BJ (cell line): ENCODE results near the gene RBM47. TPM values are rescaled to one million over a fixed set of nuclear protein-coding genes. Genes with fewer than 3 reads are reported as not detected.

Experiments used
- CTCF ChIA-PET: fragments of 350-600 bp; formaldehyde crosslinking; extraction: SDS; loops from one replicate; lab custom pipeline; 2021; ENCODE audit warnings: antibody characterized with exemption, inconsistent platforms; lab: Yijun Ruan, JAX
- POLR2A ChIA-PET: fragments of 300-600 bp; sonication (Branson Sonifier 250); formaldehyde crosslinking; extraction: SDS; loops from one replicate; lab custom pipeline; 2021; ENCODE audit warnings: antibody characterized with exemption; lab: Charles Lee
- DNase-seq: peaks from one replicate; pipeline ENCODE4 v3.0.0-alpha.2; 2011; ENCODE audit warnings: low read depth
- H3K27me3 ChIP-seq: 2 replicates; pipeline ENCODE4 v1.6.0; 2011; ENCODE audit warnings: low read length; ENCODE audit not compliant: control insufficient read depth, insufficient read depth
- H3K36me3 ChIP-seq: 2 replicates; pipeline ENCODE4 v1.5.1; 2011; ENCODE audit warnings: low read length; ENCODE audit not compliant: control insufficient read depth, insufficient read depth
- H3K4me3 ChIP-seq: 2 replicates; pipeline ENCODE4 v1.5.1; 2011; ENCODE audit warnings: low read depth, mild to moderate bottlenecking, control low read depth, low read length
- CTCF ChIP-seq: IDR thresholded peaks from 2 replicates; pipeline ENCODE4 v1.5.1; 2011; ENCODE audit warnings: low read depth, mild to moderate bottlenecking, control low read depth, inconsistent platforms, low read length, moderate library complexity; ENCODE audit not compliant: insufficient read depth
- polyA plus RNA-seq: library from polyadenylated mRNA; depleted of rRNA; stranded (reverse); fragments of >200 nt; gene quantifications from 2 replicates; pipeline ENCODE4 v1.2.3, GENCODE V29; 2011

RBM47 gene
- polyA plus RNA-seq, 1 experiment: 0.52 TPM

GRCh38 chr4:40594261-40595178 is 35.1 kb downstream of the RBM47 start:
- no peak overlapping the region for H3K4me3 ChIP-seq
- DNase-seq: no peak
- no peaks in the 10 kb centered on the region for H3K36me3 ChIP-seq
- TF ChIP-seq CTCF: no peak
- no peaks in the 10 kb centered on the region for H3K27me3 ChIP-seq
- ChIA-PET POLR2A (no interaction called here), CTCF (interaction anchor here (0.6 to 1.1 kb wide), 4 partner anchors 18 to 1030 kb away, joined by 3 to 6 read pairs (median 3); no protein-coding TSS in a partner anchor)

- H3K4me3 ChIP-seq: no peak overlapping the region
- no peaks in the 10 kb centered on the region for H3K27me3 ChIP-seq
- TF ChIP-seq CTCF: no peak
- DNase-seq: no peak
- no peaks in the 10 kb centered on the region for H3K36me3 ChIP-seq
- ChIA-PET POLR2A (no interaction called here), CTCF (no interaction called here)
Observed at GRCh38 chr4:40592034-40592433, 37.6 kb downstream of the RBM47 start.

- CTCF ChIA-PET: no interaction called here
- DNase-seq: peak; percentile 35
- Histone ChIP-seq H3K27me3 (no peaks in the 10 kb centered on the region), H3K36me3 (no peaks in the 10 kb centered on the region), H3K4me3 (no peak overlapping the region)
- POLR2A ChIA-PET: no interaction called here
- TF ChIP-seq CTCF: no peak
Observed at GRCh38 chr4:40587826-40588225, 41.8 kb downstream of the RBM47 start.

- DNase-seq: no peak
- TF ChIP-seq CTCF: no peak
- ChIA-PET CTCF (no interaction called here), POLR2A (no interaction called here)
- no peak overlapping the region for H3K4me3 ChIP-seq
- H3K27me3 ChIP-seq: no peaks in the 10 kb centered on the region
- no peaks in the 10 kb centered on the region for H3K36me3 ChIP-seq
Observed at GRCh38 chr4:40587351-40587750, 42.3 kb downstream of the RBM47 start.

GRCh38 chr4:40586729-40587128 is 42.9 kb downstream of the RBM47 start:
- no peak for DNase-seq
- ChIA-PET CTCF (no interaction called here), POLR2A (no interaction called here)
- no peaks in the 10 kb centered on the region for H3K27me3 ChIP-seq
- H3K4me3 ChIP-seq: no peak overlapping the region
- no peaks in the 10 kb centered on the region for H3K36me3 ChIP-seq
- TF ChIP-seq CTCF: no peak
